LHCN-M2 (cell line): ENCODE results near the gene DYNC1H1. TPM values are rescaled to one million over a fixed set of nuclear protein-coding genes. Genes with fewer than 3 reads are reported as not detected.

Source experiments
- DNase-seq: peaks from one replicate; pipeline ENCODE4 v3.0.0-alpha.2; 2012; ENCODE audit warnings: low read depth
- total RNA-seq: library from RNA; depleted of rRNA; stranded (reverse); fragments of >200 nt; gene quantifications from 2 replicates; pipeline ENCODE4 v1.2.3, GENCODE V29; 2014

The DYNC1H1 gene
- total RNA-seq, 1 experiment from 2014 or later = 453 TPM

DNA sequence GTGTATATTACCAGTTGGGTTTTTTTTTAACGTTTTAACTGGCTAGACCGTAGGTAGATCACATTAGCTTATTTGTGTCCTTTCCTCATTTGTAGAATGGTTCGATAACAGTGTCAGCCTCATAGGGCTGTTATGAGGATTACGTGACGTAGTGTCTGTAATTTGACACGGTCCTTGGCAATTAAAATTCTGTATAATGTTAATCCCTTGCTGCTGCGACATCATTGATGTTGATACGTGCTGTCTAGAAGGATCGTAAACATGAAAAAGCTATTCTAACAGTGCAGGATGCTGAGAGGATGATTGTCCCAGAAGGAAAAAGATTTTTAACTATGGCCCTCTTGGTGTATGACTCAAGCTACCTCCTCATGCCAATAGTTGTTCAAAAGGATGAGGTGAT is 71.5 kb downstream of the DYNC1H1 start:
- no peak for DNase-seq

DNA sequence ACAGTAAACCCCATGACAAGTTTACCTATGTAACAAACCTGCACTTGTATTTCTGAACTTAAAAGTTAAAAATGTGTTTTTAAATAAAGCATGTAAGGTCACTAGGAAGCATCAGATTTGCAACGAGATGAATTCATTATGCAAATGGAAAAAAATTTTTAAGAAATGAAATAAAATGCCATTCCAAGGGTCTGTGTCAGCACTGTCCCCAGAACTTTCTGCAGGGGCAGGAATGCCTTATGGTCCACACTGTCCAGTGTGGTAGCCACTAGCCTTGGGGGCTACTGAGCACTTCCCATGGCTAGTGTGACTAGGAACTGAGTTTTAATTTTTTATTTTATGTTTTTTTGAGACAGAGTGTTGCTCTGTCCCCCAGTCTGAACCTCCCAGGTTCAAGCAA is 73.3 kb downstream of the DYNC1H1 start:
- no peak for DNase-seq

DNA sequence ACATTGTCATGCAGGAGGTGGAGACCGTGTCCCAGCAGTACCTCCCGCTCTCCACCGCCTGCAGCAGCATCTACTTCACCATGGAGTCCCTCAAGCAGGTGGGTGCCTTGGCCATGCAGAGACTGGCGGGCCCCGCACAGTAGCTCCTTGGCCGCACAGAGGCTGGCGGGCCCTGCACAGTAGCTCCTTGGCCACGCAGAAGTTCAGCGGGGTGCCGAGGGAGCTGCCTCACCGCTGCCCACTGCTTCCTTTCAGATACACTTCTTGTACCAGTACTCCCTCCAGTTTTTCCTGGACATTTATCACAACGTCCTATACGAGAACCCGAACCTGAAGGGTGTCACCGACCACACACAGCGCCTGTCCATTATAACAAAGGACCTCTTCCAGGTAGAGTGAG is 74.8 kb downstream of the DYNC1H1 start:
- no peak for DNase-seq

DNA sequence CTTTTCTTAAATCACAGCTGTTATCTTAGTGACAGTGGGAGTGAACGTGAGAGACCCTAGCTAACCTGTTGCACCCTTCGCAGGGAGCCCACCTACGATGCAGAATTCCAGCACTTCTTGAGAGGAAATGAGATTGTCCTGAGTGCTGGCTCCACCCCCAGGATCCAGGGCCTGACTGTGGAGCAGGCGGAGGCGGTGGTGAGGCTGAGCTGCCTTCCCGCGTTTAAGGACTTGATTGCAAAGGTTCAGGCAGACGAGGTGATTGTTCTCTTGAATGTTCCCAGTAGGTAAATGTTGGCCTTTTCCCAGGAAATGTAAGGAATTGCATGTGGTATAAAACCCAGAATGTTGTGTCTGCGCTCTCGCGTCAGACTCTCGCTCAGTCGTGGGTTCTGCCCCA is 75.8 kb downstream of the DYNC1H1 start:
- no peak for DNase-seq

DNA sequence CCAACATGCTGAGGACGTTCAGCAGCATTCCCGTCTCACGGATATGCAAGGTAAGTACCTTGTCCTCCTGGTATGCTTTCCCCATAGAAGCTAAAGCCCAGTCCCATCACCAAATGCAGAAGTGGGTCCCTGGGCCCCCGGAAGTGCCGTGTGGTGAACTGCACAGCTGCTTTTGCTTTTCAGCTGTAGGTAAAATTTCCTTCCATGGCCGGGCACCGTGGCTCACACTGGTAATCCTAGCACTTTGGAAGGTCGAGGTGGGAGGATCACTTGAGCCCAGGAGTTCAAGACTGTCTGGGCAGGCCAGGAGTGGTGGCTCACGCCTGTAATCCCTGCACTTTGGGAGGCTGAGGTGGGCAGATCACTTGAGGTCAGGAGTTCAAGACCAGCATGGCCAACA is 78.3 kb downstream of the DYNC1H1 start:
- DNase-seq = no peak

DNA sequence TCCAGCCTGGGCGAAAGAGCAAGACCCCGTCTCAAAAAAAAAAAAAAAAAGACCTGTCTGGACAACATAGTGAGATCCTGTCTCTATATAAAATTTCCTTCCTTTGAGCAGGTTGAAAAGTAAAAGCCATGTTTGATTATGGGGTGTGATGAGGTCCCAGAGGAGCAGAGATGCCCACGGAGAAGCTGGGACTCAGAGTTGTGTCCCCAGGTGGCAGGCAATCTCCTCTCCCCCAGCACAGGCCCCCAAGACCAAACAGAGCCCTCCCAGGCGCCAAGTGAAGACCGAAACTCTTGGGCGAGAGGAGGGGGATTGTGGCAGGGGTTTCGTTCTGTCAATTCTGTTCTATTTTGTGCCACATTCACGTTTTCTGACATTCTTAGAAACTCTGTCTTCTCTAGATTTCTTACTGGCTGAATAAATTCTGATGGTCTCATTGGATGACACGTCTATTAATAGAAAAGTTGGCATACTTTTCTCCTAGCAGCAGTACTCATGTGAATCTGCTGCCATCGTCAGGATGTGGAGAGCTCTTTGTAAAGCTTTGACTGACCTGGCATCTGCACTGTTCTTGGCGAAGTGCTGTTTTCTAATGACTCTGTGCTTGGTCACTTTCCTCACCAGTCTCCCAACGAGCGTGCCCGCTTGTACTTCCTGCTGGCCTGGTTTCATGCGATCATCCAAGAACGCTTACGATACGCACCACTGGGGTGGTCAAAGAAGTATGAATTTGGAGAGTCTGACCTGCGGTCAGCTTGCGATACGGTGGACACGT is 79.1 kb downstream of the DYNC1H1 start:
- peak; percentile 45 for DNase-seq

DNA sequence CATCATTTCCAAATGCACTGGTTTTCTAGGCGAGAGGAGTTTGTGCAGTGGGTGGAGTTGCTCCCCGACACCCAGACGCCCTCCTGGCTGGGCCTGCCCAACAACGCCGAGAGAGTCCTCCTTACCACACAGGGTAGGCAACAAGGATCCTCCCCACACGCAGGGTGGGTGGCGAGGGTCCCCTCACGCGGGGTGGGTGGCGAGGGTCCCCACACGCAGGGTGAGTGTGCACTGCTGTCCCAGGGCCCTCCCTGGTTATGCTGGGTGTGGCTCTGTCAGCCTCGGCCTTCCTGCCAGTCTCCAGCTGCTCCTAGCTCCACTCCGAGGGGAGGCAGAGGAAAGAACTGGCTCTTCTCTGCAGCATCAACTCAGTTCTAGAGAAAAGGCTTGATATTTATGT is 80.2 kb downstream of the DYNC1H1 start:
- no peak for DNase-seq

DNA sequence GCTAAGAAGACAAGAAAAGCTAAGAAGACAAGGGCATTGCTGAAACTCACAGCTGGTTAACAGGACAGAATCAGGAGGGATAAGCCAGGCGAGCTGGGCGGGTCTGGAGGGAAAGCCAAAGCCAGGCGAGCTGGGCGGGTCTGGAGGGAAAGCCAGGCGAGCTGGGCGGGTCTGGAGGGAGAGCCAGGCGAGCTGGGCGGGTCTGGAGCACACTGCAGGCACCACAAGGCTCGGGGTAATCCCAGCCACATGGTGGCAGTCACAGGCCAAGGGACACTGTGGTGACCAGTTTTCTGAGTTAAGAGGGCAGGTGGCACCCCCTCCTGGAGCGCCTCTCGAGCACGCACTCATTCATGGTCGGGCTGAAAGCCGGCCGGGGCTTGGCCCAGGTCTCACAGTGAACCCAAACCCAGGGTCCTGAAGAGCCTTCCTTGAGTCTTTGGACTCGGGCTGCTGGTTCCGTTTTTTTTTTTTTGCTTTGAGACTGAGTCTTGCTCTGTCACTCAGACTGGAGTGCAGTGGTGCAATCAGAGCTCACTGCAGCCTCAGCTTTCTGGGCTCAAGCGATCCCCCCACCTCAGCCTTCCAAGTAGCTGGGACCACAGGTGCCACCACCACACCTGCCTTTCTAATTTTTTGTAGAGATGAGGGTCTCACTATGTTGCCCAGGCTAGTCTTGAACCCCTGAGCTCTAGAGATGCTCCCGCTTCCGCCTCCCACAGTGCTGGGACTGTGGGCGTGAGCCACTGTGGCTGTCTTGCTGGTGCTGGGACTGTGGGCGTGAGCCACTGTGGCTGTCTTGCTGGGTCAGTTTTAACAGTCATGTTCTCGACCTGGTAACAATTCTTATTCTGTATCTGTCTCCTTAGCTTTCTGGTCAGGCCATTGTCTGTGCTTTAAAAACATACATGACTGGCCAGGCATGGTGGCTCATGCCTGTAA is 82.2 kb downstream of the DYNC1H1 start:
- peak; percentile 46 for DNase-seq

DNA sequence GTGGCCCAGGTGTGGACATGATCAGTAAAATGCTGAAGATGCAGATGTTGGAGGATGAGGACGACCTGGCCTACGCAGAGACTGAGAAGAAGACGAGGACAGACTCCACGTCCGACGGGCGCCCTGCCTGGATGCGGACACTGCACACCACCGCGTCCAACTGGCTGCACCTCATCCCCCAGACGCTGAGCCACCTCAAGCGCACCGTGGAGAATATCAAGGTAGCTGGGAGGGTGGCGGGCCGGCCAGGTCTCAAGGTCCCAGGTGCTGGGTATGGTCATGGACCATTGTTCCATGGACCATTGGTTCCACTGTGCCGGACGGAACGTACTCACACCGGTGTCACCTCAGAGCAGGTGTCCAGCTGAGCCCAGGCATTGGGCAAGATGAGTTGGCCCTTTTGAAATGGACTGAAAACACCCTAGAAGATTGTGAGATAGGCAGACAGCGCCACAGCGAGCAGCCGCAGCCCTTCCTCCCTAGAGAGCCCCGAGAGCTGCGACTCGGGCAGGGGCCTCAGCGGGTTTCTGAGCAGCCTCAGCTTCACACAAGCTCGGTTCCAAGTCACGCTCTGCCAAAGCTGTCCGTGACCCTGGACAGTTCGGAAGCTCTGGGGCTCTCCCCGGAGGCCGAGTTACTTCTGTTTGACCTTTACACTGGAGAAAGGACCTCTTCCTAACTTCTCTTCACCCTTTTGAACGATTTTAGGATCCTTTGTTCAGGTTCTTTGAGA is 83.6 kb downstream of the DYNC1H1 start:
- DNase-seq = no peak

DNA sequence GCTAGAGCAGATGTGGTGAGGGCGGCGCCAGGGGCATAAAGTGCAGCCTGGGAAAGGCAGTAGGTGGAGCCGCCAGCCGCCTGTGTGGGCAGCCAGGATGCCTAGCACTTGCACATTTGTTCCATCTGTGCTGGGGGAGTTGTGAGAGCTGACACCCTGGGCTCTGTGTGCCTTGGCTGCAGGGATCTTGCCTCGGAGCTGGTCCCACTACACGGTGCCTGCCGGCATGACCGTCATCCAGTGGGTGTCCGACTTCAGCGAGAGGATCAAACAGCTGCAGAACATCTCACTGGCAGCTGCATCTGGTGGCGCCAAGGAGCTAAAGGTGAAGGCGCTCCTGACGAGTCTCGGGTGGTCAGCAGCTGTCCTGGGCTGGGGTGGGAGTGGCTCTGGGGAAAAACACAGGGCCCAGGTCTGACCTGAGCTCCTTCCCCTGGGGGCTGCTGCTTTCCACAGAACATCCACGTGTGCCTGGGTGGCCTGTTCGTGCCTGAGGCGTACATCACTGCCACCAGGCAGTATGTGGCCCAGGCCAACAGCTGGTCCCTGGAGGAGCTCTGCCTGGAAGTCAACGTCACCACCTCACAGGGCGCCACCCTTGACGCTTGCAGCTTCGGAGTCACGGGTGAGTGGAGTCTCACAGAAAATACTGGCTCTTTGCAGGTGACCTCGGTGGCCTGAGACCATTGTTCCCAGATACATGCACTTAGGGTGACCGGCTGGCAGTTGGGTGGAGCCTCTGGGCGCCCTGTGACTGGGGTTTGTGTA is 85.1 kb downstream of the DYNC1H1 start:
- DNase-seq = peak; percentile 51

DNA sequence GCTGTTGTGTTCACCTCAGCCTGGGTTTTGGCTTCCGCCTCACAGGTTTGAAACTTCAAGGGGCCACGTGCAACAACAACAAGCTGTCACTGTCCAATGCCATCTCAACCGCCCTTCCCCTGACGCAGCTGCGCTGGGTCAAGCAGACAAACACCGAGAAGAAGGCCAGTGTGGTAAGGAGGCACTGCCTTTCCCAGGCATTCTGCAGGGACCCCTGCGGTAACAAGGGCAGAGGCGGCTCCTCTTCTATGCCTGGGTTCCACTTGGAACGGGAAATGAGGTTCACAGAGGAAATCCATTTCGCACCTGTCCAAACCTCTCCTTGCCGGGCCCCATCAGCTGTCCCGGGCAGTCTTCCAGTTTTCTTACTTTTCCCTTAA is 85.6 kb downstream of the DYNC1H1 start:
- DNase-seq = no peak

DNA sequence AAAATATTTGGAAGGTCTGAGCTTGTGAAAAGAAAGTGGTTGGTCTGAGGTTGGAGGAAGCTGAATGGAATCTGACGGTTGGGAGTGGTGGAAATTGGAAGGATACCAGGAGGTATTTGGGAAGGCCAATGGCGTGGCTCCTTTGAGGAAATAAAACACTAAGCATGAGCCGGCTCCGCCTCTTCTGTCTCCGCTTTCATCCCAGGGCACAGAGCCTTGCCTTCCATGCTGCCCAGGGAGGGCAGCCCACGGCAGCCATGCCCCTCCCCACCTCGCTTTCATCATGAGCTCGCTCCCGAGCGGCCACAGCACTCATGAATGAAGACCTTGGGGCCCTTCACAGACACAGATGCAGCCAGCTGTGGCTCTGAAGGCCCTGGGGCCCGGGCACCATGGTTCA is 86.3 kb downstream of the DYNC1H1 start:
- DNase-seq = peak; percentile 79

DNA sequence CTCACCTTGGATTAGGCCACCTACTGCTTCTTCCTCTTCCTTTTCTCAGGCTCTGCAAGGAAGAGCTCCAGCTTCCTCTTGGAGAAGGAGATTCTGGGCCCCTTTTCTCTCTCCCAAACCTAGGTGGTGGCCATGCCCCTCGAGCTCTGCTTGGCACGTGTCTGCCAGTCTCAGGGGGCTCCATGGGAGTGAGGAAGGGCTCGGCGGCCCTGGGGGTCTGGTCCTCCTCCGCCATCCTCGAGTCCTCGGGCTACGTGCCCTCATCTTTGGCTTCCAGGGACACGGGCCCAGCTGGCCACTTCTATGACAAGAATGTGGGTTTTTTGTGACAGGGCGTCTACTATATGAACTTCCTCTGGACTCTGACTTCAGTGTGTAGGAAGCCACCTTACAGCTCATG is 88.1 kb downstream of the DYNC1H1 start:
- no peak for DNase-seq

DNA sequence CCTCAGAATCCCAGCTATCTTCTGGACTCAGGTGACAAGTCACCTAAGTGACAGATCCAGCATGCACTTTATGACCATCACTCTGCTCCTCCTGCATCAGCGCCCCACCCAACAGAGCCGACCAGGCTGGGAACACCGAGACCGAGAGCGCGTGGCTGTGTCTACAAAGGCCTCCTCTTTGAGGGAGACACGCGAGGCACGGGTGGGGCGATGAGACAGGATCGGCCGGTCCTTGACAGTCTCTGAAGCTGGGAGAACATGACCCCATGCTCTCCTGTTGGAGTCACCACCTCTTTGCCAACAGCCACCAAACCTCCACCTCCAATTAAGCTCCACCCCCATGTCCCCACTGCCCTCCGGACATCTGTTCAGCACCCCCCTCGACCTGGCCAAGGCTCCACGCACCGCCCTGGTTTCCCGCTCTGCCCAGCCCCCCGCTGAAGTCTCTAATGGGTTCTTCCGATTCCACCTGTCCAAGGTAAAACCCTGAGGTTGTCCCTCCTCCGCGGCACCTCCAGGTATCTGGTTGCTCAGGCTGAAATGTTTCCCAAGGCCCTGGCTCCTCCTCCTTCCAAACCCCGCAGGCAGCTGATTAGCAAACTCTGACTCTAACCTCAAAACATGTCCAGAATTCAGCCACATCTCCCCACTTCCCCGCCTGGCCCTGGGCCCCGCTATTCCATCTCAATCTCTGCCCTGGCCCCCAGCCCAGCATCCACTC is 91.0 kb downstream of the DYNC1H1 start:
- DNase-seq = no peak

DNA sequence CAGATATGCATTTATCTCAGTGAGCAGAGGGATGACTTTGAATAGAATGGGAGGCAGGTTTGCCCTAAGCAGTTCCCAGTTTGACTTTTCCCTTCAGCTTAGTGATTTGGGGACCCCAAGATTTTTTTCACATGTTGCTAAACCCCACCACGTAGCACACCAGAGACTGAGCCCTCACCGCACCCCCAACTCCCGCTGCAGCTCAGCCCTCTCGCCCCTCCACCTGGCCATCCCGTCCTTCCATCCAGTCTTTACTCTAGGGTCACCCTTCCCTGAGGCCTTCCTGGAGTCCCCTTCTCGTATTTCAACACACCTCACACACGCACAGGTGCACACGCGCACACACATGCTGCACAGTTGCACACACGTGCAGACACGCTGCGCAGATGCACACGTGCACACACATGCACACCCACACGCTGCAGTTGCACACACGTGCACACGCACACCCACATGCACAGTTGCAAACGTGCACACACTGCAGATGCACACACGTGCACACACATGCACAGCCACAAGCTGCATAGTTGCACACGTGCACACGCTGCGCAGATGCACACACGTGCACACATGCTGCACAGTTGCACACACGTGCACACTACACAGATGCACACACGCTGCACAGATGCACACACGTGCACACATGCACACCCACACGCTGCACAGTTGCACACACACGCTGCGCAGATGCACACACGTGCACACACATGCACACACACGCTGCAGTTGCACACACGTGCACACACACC is 92.5 kb downstream of the DYNC1H1 start:
- DNase-seq = no peak

DNA sequence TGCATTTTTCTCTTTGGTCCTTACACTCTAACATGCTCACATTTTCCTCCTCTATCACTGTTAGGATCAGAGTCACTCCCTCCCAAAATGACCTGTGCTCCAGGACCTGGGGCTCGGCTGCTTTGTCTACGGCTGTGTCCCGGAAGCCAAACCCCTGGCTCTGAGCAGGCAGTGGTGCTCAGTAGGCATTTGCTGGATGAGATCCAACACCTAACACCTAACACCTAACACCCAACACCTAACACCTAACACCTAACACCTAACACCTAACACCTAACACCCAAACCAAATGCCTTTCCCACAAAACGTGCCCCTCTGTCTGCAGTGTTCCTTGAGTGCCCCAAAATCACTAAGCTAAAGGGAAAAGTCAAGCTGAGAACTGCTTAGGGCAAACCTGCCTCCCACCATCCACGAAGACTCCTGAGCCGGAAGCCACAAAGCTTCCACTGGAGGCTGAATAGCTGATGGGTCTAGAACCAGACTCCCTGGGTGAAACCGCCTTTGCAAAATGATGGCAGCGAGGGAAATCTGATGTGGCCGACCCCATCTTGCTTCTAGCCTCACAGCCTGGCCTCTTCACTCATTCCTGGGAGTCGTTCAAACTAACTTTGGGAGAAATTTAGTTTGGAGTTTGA is 93.2 kb downstream of the DYNC1H1 start:
- DNase-seq = no peak

DNA sequence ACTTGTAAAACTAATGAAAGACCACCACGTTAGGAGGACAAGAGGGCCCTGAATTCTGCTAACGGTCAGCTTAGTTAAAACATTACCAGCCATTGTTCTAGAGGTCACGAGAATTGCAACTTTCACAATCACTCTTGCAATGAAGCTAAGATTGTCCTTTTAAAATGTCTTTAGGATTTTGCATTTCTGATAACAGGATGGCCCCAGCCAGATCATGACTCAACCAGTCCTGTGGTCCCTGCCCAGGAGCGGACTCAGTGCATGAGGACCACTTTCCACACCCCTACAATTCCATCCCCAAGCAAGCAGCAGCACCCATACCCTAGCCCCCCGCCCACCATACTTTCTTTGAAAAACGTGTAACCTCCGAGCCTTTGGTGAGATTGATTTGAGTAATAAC is 93.8 kb downstream of the DYNC1H1 start:
- DNase-seq = no peak

DNA sequence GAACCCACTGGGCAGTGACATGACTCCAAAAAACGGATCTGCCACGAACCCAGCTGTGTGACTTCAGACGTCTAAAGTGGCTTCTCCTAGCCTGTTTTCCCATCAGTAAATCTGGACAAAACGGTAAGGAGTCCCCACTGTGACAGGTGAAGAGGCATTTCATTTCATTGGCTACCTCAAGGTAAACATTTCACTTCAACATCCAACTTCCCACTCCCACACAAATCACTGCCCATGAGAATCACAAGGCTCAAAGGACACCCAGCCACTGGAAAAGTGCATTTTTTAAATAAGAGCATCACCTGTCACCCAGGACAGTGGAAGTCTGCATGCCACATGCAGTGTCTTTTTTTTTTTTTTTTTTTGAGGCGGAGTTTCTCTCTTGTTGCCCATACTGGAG is 94.6 kb downstream of the DYNC1H1 start:
- no peak for DNase-seq

DNA sequence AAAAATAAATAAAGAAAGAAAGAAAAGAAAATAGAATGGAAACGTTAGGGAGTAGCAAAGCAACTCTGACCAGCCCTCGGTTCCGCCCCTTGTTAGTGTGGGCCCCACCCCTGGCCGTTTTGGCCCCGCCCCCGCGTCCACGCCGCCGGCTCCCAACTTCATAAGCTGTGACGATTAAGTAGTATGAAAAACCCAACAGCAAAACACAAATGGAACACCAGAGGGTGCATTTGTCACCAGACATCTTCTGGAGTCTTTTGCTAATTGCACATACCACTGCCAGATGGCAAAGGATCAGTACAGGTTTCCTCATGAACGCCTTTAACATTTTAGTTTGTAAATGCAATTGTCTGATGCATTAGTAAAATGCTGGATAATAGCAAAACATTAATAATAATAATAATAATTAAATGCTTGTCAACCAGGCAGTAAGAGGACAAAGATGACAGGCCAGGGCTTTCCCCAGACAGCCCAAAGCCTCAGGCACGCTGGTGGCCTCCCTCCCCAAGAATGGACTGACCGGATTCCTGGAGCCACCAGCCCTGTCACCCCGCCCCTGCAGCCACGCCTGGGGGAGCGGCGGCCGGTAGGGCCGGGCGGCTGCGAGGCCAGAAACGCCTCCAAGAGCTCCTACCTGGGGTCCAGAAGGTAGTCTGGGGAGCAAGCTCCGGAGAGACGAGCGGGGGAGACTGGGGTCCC is 98.9 kb downstream of the DYNC1H1 start:
- peak; percentile 90 for DNase-seq
